AG20443 (cell line): ENCODE measurements around the gene VCAN.

Experiments used
- DNase-seq: peaks from one replicate; pipeline ENCODE4 v3.0.0; 2012; ENCODE audit warnings: low spot score, mixed read lengths

VCAN gene

DNA sequence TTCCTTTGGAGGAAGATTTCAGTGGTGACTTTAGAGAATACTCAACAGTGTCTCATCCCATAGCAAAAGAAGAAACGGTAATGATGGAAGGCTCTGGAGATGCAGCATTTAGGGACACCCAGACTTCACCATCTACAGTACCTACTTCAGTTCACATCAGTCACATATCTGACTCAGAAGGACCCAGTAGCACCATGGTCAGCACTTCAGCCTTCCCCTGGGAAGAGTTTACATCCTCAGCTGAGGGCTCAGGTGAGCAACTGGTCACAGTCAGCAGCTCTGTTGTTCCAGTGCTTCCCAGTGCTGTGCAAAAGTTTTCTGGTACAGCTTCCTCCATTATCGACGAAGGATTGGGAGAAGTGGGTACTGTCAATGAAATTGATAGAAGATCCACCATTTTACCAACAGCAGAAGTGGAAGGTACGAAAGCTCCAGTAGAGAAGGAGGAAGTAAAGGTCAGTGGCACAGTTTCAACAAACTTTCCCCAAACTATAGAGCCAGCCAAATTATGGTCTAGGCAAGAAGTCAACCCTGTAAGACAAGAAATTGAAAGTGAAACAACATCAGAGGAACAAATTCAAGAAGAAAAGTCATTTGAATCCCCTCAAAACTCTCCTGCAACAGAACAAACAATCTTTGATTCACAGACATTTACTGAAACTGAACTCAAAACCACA, 67.4 kb downstream of the VCAN start:
- DNase-seq = no peak

DNA sequence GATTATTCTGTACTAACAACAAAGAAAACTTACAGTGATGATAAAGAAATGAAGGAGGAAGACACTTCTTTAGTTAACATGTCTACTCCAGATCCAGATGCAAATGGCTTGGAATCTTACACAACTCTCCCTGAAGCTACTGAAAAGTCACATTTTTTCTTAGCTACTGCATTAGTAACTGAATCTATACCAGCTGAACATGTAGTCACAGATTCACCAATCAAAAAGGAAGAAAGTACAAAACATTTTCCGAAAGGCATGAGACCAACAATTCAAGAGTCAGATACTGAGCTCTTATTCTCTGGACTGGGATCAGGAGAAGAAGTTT, 67.9 kb downstream of the VCAN start:
- DNase-seq = no peak

DNA sequence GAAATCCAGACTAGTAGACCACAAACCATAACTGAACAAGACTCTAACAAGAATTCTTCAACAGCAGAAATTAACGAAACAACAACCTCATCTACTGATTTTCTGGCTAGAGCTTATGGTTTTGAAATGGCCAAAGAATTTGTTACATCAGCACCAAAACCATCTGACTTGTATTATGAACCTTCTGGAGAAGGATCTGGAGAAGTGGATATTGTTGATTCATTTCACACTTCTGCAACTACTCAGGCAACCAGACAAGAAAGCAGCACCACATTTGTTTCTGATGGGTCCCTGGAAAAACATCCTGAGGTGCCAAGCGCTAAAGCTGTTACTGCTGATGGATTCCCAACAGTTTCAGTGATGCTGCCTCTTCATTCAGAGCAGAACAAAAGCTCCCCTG, 68.6 kb downstream of the VCAN start:
- DNase-seq = peak; percentile 57

DNA sequence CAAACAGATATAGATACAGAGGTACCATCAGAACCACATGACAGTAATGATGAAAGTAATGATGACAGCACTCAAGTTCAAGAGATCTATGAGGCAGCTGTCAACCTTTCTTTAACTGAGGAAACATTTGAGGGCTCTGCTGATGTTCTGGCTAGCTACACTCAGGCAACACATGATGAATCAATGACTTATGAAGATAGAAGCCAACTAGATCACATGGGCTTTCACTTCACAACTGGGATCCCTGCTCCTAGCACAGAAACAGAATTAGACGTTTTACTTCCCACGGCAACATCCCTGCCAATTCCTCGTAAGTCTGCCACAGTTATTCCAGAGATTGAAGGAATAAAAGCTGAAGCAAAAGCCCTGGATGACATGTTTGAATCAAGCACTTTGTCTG, 69.2 kb downstream of the VCAN start:
- no peak for DNase-seq

DNA sequence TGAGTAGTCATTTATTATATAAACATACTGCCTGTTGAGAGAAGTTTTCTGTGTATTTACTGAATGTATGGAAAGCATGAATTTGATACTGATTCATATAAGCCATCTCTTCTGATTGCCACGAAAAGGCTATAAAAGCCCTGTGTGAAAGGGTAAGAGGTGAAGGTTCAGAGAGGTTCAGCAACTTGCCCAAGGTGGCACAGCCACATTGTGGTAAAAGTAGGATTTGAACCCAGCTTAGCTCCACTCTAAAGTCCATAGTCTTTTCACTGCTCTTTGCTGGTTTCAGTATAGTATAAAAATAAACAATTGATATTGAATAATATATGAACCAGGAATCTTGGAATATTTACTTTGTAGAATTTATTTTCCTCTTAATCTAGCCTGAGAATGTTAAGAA, 71.3 kb downstream of the VCAN start:
- no peak for DNase-seq

DNA sequence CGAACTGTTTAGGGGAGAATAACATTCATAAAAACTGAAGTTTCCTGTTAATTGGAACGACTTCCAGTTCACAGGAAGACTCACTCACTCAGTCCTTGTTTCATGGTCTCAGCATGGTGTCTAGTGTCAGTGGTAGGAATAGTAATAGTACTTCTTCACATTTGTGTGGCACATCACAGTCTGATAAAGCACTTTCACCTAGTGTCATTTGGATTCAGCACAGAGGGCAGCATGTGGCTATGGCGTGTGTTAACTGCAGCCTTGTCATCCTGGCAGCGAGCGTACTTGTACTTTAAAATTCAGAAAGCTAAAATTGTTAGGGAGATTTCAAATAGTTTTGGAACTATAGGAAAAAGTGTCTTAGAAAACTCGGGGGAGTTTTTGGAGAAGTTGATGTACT, 72.4 kb downstream of the VCAN start:
- no peak for DNase-seq

DNA sequence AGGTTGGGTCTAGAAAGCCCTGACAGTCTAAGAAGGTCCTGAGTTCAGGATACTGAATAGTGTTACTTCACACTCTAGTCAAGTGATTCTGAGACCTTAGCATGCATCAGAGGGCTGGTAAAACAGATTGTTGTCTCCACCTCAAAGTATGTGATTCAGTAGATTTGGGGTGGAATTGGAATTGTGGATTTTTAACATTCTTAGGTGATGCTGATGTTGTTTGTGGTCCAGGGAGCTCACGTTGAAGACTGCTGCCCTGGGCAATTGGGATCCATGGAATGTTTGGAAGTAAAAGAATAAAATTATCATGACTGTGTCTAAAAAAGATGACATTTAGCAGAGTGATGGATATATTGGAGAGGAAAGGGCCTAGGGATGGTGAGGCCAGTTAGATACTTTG, 75.6 kb downstream of the VCAN start:
- DNase-seq = peak; percentile 55

DNA sequence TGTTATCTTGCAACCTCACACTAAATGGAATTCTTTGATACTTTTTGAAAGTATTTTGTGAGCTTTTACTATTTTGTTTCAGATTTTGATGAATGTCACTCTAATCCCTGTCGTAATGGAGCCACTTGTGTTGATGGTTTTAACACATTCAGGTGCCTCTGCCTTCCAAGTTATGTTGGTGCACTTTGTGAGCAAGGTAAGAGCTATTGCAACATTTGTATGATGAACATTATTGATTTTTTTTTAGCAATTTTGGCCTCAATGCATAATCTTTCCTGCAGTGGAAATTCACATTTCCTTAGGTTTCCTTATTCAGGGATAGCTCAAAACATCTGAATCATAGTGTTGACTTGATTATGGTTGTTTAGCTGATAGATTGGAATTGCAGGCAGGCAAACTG, 76.3 kb downstream of the VCAN start:
- no peak for DNase-seq

DNA sequence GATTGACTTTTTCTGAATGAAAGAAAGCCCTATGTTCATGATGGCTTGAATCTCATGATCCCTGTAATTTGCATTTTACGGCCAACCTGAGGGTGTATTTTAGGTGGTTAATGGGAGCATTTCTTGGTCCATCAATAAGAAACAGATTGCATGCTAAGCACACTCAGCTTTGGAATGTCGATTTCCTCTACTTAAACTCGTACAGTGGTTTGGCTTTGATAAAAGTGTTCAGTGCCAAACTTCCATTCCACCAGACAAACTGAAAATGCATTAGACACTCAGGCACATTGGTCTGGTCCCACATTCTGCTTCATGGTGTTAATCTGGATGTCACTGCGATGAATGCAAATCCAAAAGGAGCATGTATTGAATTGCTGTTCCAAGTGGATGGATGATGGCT, 77.0 kb downstream of the VCAN start:
- DNase-seq = peak; percentile 45

DNA sequence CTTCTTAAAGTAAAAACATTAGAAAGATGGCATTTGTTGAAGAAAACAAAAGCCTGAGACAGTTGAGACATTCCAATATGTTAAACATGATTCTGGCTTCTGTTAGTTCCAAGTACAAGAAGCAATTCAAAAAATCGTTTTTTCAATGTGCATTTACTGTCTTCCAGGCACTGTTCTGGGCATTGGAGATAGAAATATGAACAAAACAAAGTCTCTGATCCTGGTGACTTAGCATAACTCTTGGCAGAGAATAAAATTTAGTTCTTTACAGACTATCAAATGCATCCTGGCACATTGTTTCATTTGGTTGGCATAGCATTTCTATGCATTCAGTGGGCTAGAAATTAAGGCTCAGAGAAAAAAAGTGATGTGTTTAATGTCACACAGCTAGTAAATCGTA, 77.5 kb downstream of the VCAN start:
- DNase-seq = no peak

DNA sequence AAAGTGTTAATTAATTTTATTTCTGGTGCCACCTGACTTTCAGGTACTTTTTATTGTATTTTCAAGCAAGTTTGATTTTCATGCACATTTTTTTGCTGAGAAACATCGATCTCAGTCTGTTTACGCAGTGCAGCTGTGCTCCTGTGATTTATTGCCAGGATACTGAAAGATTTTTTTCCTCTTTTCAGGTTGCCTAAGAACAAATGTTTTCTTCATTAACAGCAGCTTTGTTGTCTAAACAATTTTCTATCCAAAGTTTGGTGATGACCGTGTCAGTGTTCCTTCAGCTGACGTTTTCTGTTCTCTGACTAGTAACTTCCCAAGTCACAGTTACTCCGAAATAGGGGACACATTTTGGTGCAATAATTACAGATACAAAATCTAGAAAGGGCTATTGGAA, 78.1 kb downstream of the VCAN start:
- DNase-seq = no peak

DNA sequence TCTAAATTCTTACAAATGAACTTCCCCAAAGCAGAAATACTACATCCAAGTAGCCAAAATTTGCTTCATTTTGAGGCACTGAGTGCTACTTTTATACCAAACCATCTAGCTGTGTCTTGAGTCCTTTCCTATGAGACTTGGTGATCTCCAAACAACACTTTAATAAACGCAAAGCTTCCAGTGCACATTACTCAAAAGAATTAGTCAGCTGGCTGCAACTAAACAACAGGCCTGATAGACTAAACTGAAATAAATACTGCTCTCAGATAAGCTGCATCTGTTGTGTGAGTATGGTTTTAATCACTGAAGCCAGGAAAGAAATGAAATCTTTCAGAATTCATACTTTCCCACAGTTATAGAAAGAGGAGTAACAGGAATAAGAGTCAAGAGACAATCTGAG, 80.3 kb downstream of the VCAN start:
- DNase-seq = no peak

DNA sequence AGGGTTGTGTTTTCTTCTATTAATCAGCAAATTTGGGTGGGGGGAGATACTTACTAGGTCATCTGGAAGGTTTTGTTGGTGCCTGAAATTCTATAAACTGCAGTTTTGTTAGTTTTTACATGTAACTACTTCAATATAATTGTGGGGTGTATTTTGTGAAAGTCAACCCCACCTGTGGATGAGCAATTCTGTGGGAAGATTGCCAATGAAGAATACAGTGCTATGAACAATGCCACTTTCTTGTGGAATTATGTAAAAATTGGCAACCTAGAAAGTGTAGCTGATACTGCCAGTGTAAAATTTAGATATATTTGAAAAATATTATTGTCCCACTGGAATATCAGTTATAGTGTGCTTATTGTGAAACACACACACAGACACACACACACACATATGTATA, 80.7 kb downstream of the VCAN start:
- DNase-seq = no peak

DNA sequence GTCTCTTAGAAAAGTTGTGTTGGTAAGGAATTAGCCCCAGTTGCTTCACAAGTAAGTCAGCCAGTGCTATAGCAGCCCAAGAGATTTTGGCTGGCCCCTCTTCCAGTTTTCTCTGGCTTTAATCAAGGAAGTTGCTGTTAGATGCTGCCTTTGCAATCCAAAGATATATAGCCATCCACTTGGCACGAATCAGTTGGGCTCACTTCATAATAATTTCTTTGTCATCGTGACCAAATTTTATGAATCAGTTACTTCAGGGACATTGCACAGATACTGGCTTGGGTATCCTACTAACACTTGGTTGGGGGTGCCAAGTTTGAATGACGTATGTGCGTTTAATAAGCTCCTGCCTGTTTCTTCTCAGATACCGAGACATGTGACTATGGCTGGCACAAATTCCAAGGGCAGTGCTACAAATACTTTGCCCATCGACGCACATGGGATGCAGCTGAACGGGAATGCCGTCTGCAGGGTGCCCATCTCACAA, 81.5 kb downstream of the VCAN start:
- DNase-seq = peak; percentile 68

DNA sequence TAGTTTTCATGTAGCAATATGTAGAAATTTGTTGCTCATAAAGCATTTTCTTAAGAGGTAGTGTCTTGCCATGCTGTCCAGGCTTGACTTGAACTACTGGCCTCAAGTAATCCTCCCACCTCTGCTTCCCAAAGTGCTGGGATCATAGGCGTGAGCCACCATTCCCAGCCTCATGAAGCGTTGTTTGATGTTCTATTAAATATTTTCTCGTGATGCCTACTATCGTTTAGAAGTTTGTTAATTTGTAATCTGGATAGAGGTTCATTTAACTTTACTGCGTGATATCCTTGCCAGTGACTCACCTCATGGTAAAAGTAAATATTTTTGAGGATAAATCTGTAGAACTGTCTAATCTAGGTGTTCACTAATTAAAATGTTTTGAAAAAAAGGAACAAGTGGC, 82.6 kb downstream of the VCAN start:
- no peak for DNase-seq

DNA sequence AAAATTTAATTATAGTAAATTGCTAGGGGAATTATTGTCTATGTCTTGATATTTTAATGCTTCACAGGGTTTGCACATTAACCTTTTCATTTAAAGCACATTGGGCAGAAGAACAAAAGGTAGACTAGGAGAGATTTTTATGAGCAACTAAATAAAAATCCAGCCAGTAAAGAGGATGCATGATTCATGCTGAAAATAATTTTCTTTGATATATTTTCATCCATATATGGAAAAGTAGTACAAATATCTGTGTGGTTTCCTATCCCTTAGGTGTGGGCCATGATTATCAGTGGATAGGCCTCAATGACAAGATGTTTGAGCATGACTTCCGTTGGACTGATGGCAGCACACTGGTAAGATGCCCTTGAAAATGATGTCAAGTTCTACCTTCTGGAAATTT, 83.1 kb downstream of the VCAN start:
- no peak for DNase-seq

DNA sequence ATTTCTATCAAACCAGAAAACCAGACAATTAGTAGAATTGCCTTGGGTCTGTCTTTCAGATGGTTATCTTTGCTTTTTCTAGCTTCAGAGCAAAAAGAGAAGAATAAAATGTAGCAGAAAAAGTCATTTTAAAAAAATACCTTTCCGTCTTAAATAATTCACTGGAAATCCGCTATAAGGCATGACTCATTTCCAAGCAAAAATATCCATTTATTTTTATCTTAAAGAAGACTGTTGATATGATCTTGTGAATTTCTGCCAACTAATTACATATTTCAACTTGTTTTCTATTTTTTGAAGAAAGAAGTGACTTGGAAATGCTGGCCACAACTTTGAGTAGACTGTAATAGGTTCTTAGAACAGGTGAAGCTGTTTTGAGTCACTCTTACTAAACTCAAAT, 83.7 kb downstream of the VCAN start:
- DNase-seq = no peak

DNA sequence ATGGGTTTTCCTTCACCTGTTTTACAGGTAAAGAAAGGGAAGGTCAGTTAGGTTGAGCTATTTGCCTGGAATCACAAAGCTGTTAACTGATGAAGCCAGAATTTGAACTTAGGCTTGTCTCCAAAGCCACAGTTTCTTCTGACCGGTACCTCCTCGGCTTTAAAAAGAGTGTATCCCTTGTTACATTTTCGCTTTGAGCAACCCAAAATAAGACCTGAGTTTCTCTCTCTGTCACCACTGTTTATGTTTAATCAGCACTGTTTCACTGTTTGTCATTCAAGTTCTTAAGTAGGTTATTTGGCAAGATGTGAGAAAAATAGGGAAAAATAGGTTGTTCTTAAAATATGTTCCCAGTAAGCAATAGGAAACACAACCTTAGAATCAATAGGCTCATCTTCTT, 84.6 kb downstream of the VCAN start:
- no peak for DNase-seq

DNA sequence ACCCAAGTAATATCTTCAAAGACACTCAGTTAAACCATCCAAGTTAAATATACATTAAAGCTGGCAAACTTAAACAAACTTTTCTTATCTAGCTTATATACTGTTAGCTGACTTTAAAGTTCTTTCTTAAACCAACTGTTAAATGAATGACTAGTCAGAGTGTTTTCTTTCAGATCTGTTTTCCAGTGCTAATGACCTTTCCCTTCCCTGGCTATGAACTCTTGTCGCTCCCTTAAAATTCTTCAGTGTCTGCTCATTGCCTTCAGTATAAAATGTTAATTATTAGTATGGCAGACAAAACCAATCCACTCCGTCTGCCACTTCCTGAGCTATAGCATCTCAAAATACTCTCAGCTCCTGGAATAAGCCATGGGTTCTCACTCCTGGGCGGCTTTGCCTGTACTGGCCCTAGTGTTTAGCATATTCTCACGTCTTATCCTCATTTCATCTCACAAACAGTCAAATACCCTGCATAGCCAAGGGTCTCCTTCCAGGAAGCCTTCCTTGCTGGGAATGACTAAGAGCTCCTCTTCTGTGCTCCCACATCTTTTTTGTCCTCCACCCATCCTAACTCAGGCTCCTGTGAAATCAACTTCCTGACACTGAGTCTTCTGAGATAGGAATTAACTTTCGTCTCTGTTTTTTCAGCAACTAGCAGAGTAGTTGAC, 87.7 kb downstream of the VCAN start:
- no peak for DNase-seq

DNA sequence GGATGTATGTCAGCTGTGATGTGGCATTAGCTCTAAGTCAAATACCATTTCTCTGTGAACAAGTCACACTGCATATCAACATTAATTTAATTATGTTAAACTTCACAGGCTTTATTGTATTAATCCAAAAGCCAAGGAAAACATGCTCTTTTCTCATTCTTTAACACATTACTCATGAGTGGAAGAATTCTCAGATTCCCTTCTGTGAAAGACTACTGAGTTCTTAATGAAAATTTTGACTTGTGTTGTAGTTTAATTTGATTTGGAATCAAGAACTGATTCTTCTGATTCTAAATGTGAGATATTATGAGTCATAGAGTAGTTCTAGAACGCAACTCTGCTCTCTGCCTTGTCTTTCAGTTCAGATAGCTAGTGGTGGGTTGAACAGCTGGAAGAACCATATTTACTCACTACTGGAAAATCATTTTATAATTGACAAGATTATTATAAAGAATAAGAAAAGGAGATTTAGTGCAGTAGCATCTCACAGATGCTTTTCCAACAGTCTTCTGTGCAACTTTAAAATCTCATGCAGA, 90.6 kb downstream of the VCAN start:
- no peak for DNase-seq

DNA sequence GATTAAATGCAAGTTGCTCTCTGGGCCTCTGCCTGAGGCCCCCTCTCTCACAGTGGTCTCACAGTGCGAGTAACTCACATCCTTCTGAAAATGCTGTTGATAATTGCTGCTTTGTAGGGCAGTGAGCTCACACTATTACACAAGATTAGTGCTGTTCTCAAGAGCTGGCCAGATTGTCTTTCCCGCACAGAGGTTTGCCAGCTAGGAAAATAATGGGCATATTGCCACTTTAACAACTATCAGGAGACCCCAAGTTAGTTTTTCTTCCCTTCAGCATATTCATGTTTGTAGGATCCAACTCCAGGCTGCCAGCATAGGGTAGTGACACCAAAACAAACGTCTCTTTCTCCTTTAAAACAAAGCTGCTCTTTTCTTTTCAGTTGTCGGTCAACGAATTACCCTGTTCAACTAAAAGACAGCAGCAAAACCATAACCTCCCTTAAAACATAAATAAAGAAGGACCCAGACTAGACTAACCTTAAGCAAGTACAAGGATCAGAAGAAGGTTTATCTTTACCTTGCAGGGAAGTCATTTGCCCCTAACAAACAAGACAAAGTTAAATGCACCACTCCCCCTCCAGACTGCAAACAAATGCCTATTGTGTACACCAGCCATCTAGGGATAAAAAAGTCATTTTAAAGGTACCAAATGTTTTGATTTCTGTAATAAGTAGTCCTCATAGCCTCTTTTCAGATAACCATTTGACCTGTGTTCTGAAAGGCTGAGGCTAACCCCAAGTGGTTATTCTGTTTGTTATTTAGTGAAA, 91.4 kb downstream of the VCAN start:
- peak; percentile 35 for DNase-seq

DNA sequence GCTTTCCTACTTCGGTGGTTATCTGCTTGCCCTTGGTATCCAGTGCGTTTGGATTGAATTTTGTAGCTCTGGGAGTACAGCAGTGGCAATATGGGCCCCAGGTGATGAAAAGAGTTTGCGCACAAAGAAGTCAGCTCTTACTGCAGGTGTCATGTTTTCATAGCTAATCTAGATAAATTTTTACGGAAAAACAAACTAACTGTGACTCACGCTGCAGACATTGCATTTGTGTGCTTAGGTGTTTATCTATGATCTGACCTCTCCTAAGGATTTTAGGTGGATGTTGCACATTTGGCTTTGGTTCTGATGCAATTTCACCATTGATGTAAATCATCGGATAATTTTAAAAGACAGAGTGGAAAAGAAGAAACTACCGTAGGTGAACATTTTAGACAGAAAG, 92.1 kb downstream of the VCAN start:
- no peak for DNase-seq

DNA sequence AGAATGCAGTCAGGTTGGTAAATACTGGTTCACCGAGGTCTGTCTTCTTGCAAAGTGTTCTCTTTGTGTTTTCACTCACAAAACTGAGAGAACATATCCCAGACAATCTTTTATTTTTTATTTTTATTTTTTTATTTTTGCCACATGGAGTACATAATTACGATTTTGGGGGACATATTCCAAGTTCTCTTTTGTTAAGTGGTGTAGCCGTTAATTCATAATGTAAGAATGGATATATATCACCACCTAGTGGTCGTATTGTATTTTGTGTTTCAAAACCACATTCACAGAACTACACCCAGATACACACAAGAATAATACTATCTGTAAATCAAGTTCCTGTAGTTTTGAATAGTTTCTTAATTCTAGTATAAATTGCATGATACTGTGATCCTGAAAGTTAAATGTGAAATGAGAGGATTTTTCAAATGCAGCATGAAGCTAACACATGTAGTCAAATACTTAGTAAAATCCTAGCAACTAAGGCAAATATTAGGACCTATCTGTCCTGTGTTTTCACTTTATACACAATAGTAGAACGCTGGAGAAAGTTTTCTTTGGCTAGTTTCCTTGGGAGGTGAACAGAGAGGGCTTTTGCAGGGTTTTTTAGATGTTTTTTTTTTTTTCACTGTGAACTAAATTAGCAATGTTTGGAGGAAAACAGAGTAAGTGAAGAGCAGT, 92.7 kb downstream of the VCAN start:
- no peak for DNase-seq
